IMR-90 (cell line): ENCODE data around the gene MS4A12. TPM values are rescaled to one million over a fixed set of nuclear protein-coding genes. Genes with fewer than 3 reads are reported as not detected.

Experiments used
- ATAC-seq: fragments of 200-7000 bp; cut with Tn5 transposase; 2 replicates; pipeline ENCODE4 v1.9.1; 2020; ENCODE audit warnings: low read depth, mild to moderate bottlenecking, moderate library complexity
- BruUV-seq: library from RNA; stranded (reverse); fragments of 400-500 nt; replicated peaks from 2 replicates; lab custom pipeline; 2021; lab: Mats Ljungman, UMichigan
- CTCF ChIA-PET: fragments of 300-600 bp; formaldehyde crosslinking; extraction: SDS; loops from one replicate; lab custom pipeline; 2021; ENCODE audit warnings: antibody characterized with exemption; lab: Yijun Ruan, JAX
- POLR2A ChIA-PET: fragments of 300-600 bp; sonication (Branson Sonifier 250); formaldehyde crosslinking; loops from one replicate; lab custom pipeline; 2022; ENCODE audit warnings: antibody characterized with exemption; ENCODE audit not compliant: unreplicated experiment; lab: Charles Lee
- DNase-seq: peaks from one replicate; pipeline ENCODE4 v3.0.0; 2013
- H2AFZ ChIP-seq: replicated peaks from 2 replicates; pipeline ENCODE3; 2013; ENCODE audit warnings: low read length, mild to moderate bottlenecking; ENCODE audit not compliant: poor library complexity
- H2AK5ac ChIP-seq: 2 replicates; pipeline ENCODE4 v1.6.1; 2013; ENCODE audit warnings: low read depth, low read length, inconsistent platforms
- H2AK9ac ChIP-seq: replicated peaks from 2 replicates; pipeline ENCODE3; 2013; ENCODE audit warnings: mild to moderate bottlenecking, low read depth, low read length, moderate library complexity; ENCODE audit not compliant: poor library complexity
- H2BK120ac ChIP-seq: 2 replicates; pipeline ENCODE4 v1.6.1; 2013; ENCODE audit warnings: low read depth, low read length, inconsistent platforms
- H2BK15ac ChIP-seq: 3 replicates; pipeline ENCODE4 v1.6.1; 2013; ENCODE audit warnings: low read depth, low read length, inconsistent platforms
- H2BK20ac ChIP-seq: 2 replicates; pipeline ENCODE4 v1.6.1; 2013; ENCODE audit warnings: low read depth, mild to moderate bottlenecking, inconsistent platforms, low read length, moderate library complexity
- H2BK5ac ChIP-seq: 2 replicates; pipeline ENCODE4 v1.6.1; 2013; ENCODE audit warnings: mild to moderate bottlenecking, low read depth, low read length, inconsistent platforms; ENCODE audit not compliant: poor library complexity, severe bottlenecking
- H3K14ac ChIP-seq: replicated peaks from 2 replicates; pipeline ENCODE4 v1.6.1; 2013; ENCODE audit warnings: low read depth, low read length, inconsistent platforms
- H3K18ac ChIP-seq: 2 replicates; pipeline ENCODE4 v1.6.1; 2013; ENCODE audit warnings: low read depth, low read length, control low read depth
- H3K23ac ChIP-seq: 2 replicates; pipeline ENCODE4 v1.6.1; 2013; ENCODE audit warnings: low read depth, low read length, inconsistent platforms
- H3K27ac ChIP-seq: 2 replicates; pipeline ENCODE4 v1.5.1; 2013; ENCODE audit warnings: mild to moderate bottlenecking, control low read depth, low read length; ENCODE audit not compliant: insufficient read depth
- H3K27me3 ChIP-seq: 2 replicates; pipeline ENCODE4 v1.6.1; 2013; ENCODE audit warnings: low read length; ENCODE audit not compliant: control insufficient read depth, insufficient read depth
- H3K36me3 ChIP-seq: 2 replicates; pipeline ENCODE4 v1.6.1; 2013; ENCODE audit warnings: low read length, mixed read lengths; ENCODE audit not compliant: control insufficient read depth, insufficient read depth
- H3K4ac ChIP-seq: 2 replicates; pipeline ENCODE4 v1.6.1; 2013; ENCODE audit warnings: low read depth, low read length, inconsistent platforms
- H3K4me1 ChIP-seq: 2 replicates; pipeline ENCODE4 v1.6.1; 2013; ENCODE audit warnings: low read length, mixed read lengths; ENCODE audit not compliant: control insufficient read depth, insufficient read depth
- H3K4me2 ChIP-seq: 2 replicates; pipeline ENCODE4 v1.6.1; 2013; ENCODE audit warnings: low read depth, mild to moderate bottlenecking, control low read depth, low read length, moderate library complexity
- H3K4me3 ChIP-seq: 2 replicates; pipeline ENCODE4 v1.5.1; 2013; ENCODE audit warnings: low read depth, mild to moderate bottlenecking, control low read depth, low read length, moderate library complexity; ENCODE audit not compliant: insufficient read depth
- H3K56ac ChIP-seq: 2 replicates; pipeline ENCODE4 v1.6.1; 2013; ENCODE audit warnings: low read length, inconsistent platforms; ENCODE audit not compliant: insufficient read depth; ENCODE audit errors: extremely low read depth
- H3K79me1 ChIP-seq, 2 experiments: 2 replicates each; pipeline ENCODE4 v1.6.1; 2013; ENCODE audit warnings: low read length in 2 of 2, inconsistent platforms in 1 of 2, low read depth in 1 of 2
- H3K9ac ChIP-seq: 2 replicates; pipeline ENCODE4 v1.6.1; 2013; ENCODE audit warnings: low read depth, low read length, control low read depth
- H3K9me1 ChIP-seq: 2 replicates; pipeline ENCODE4 v1.6.1; 2013; ENCODE audit warnings: low read length, inconsistent platforms; ENCODE audit not compliant: insufficient read depth
- H3K9me3 ChIP-seq: 2 replicates; pipeline ENCODE4 v1.6.1; 2013; ENCODE audit warnings: low read length; ENCODE audit not compliant: control insufficient read depth, insufficient read depth
- H4K20me1 ChIP-seq: 2 replicates; pipeline ENCODE4 v1.6.1; 2013; ENCODE audit warnings: low read length, inconsistent platforms; ENCODE audit not compliant: insufficient read depth
- H4K5ac ChIP-seq: 2 replicates; pipeline ENCODE4 v1.6.1; 2013; ENCODE audit warnings: mild to moderate bottlenecking, low read depth, low read length, control low read depth
- H4K8ac ChIP-seq, 2 experiments: 2 replicates each; pipeline ENCODE4 v1.6.1; 2013; ENCODE audit warnings: low read depth in 2 of 2, low read length in 2 of 2, control low read depth in 1 of 2, inconsistent platforms in 1 of 2
- H4K91ac ChIP-seq: 2 replicates; pipeline ENCODE4 v1.6.1; 2013; ENCODE audit warnings: low read depth, low read length, inconsistent platforms; ENCODE audit not compliant: insufficient read depth
- BHLHE40 ChIP-seq: fragments of 150-350 bp; IDR thresholded peaks from 2 replicates; pipeline ENCODE4 v1.6.1; 2016; ENCODE audit warnings: mild to moderate bottlenecking, low read depth, low read length
- CEBPB ChIP-seq: IDR thresholded peaks from 2 replicates; pipeline ENCODE4 v1.6.1; 2012; ENCODE audit warnings: low read depth, low read length, improper control_type of control experiment
- CHD1 ChIP-seq: IDR thresholded peaks from 2 replicates; pipeline ENCODE4 v1.6.1; 2012; ENCODE audit warnings: low read depth, low read length, improper control_type of control experiment
- FOS ChIP-seq: fragments of 150-350 bp; IDR thresholded peaks from 2 replicates; pipeline ENCODE4 v1.6.1; 2016; ENCODE audit warnings: low read depth, low read length
- MAFK ChIP-seq: IDR thresholded peaks from 2 replicates; pipeline ENCODE4 v1.6.1; 2012; ENCODE audit warnings: low read depth, low read length, improper control_type of control experiment
- MAZ ChIP-seq: IDR thresholded peaks from 2 replicates; pipeline ENCODE4 v1.6.1; 2012; ENCODE audit warnings: low read depth, mild to moderate bottlenecking, low read length, improper control_type of control experiment, moderate library complexity, borderline replicate concordance
- MXI1 ChIP-seq: IDR thresholded peaks from 2 replicates; pipeline ENCODE4 v1.6.1; 2012; ENCODE audit warnings: low read depth, mild to moderate bottlenecking, low read length, moderate library complexity, borderline replicate concordance
- NFE2L2 ChIP-seq: fragments of 150-350 bp; IDR thresholded peaks from 2 replicates; pipeline ENCODE4 v1.6.1; 2016; ENCODE audit warnings: low read depth, mild to moderate bottlenecking, low read length
- POLR2A ChIP-seq: IDR thresholded peaks from 2 replicates; pipeline ENCODE4 v1.6.1; 2012; ENCODE audit warnings: mild to moderate bottlenecking, low read depth, low read length
- RAD21 ChIP-seq: IDR thresholded peaks from 2 replicates; pipeline ENCODE4 v1.6.1; 2012; ENCODE audit warnings: low read length, improper control_type of control experiment
- RCOR1 ChIP-seq: IDR thresholded peaks from 2 replicates; pipeline ENCODE4 v1.6.1; 2012; ENCODE audit warnings: mild to moderate bottlenecking, low read length, improper control_type of control experiment; ENCODE audit not compliant: insufficient replicate concordance
- RFX5 ChIP-seq: IDR thresholded peaks from 2 replicates; pipeline ENCODE4 v1.8.0; 2012; ENCODE audit warnings: low read depth, mild to moderate bottlenecking, low read length, moderate library complexity
- SMC3 ChIP-seq: fragments of 150-350 bp; IDR thresholded peaks from 2 replicates; pipeline ENCODE4 v1.6.1; 2016; ENCODE audit warnings: low read depth, mild to moderate bottlenecking, antibody characterized with exemption, low read length, moderate library complexity
- WGBS, 2 experiments: methylation state at CpG; one replicate each; pipeline versions ENCODE4 v1.1.5 to v1.1.7; 2013; ENCODE audit warnings: missing lambda C conversion rate in 2 of 2; ENCODE audit not compliant: insufficient read length in 1 of 2; ENCODE audit errors: extremely low coverage in 2 of 2; 5-methylcytosine and 5-hydroxymethylcytosine counted together
- dilution Hi-C: fragments of 300-500 bp; cut with HindIII; formaldehyde crosslinking; loops from one replicate; pipeline ENCODE4 v1.14.3; 2018; ENCODE audit warnings: low sequenced_read_pairs; ENCODE audit not compliant: unreplicated experiment
- in situ Hi-C: fragments of 300-500 bp; cut with MboI; formaldehyde crosslinking; loops from 3 replicates; pipeline ENCODE4 v1.14.3; 2019; ENCODE audit warnings: low sequenced_read_pairs, inconsistent platforms, mixed read lengths
- intact Hi-C: fragments of 100-400 bp; cut with micrococcal nuclease; formaldehyde crosslinking; loops from 2 replicates; pipeline ENCODE4 v1.10.0; 2022
- polyA plus RNA-seq, 3 experiments: library from polyadenylated mRNA; depleted of rRNA; stranded (reverse); fragments of >200 nt; gene quantifications; 2 replicates each; pipeline ENCODE4 v1.2.3, GENCODE V29; 2012; ENCODE audit warnings: low replicate concordance in 1 of 3
- total RNA-seq: library from RNA; depleted of rRNA; stranded (reverse); fragments of >200 nt; gene quantifications from 2 replicates; pipeline ENCODE4 v1.2.3, GENCODE V29; 2012
- TF ChIP-seq, protein P1 (sequence below): fragments of 150-350 bp; IDR thresholded peaks from 2 replicates; pipeline ENCODE4 v1.6.1; 2016; ENCODE audit warnings: low read depth, mild to moderate bottlenecking, low read length, moderate library complexity, borderline replicate concordance

The MS4A12 gene
- total and polyA plus RNA-seq, 2 of the 4 experiments (the other 2 are of a cell fraction) = not detected

DNA sequence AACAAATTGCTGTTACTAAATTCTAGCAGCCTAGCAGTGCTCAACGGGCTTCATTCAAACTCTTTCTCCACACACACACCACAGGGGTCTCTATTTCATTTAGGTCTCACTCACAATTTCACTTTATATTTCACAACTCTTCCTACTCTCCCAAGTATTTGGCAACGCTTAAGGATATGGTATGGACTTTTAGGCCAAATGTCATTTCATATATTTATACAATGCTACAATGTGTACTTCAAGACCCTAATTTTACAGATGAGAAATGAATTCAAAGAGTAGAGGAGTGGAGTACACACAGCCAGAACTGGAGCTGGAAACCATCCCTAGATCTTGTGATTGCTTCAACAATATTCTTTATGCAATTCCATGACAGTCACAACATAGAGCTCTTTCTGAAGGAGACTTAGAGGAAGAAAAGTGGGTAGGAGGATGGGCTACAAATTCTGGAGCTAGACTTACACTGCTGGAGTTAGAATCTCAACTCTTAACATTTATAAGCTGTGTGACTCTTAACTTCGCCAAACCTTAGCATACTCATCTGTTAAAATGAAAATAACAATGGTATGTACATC is 20.2 kb downstream of the MS4A12 start:
- Histone ChIP-seq H3K9me3 (peaks cover 3% of the 10 kb centered on the region; the same call in 1 of the 2 replicates), H2AK9ac (no peak overlapping the region), H2AFZ (no peak overlapping the region), H3K27ac (no peak overlapping the region), H2BK15ac (no peak overlapping the region), H2BK20ac (no peak overlapping the region), H2AK5ac (no peak overlapping the region), H3K9ac (no peak overlapping the region), H4K8ac (no peak overlapping the region), H2BK5ac (no peak overlapping the region), H3K18ac (no peak overlapping the region), H3K36me3 (no peaks in the 10 kb centered on the region), H4K20me1 (no peaks in the 10 kb centered on the region), H2BK120ac (no peak overlapping the region), H3K79me1 (no peaks in the 10 kb centered on the region), H3K56ac (no peak overlapping the region), H3K9me1 (no peaks in the 10 kb centered on the region), H3K4me3 (no peak overlapping the region), H3K23ac (no peak overlapping the region), H3K14ac (no peak overlapping the region), H4K5ac (no peak overlapping the region), H3K4me2 (no peak overlapping the region), H3K27me3 (no peaks in the 10 kb centered on the region), H3K4me1 (no peaks in the 10 kb centered on the region), H3K4ac (no peak overlapping the region), H4K91ac (no peak overlapping the region)
- POLR2A ChIA-PET = no interaction called here
- in situ Hi-C loops = no loop called here
- TF ChIP-seq MAZ (no peak), POLR2A (no peak), RAD21 (no peak), CHD1 (no peak), MAFK (no peak), NFE2L2 (no peak), FOS (no peak), RCOR1 (no peak), RFX5 (no peak), SMC3 (no peak), MXI1 (no peak), CEBPB (no peak), BHLHE40 (no peak)
- TF ChIP-seq, protein P1, sequence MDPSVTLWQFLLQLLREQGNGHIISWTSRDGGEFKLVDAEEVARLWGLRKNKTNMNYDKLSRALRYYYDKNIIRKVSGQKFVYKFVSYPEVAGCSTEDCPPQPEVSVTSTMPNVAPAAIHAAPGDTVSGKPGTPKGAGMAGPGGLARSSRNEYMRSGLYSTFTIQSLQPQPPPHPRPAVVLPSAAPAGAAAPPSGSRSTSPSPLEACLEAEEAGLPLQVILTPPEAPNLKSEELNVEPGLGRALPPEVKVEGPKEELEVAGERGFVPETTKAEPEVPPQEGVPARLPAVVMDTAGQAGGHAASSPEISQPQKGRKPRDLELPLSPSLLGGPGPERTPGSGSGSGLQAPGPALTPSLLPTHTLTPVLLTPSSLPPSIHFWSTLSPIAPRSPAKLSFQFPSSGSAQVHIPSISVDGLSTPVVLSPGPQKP = no peak
- BruUV-seq = no TSS peak
- ATAC-seq (no peak), DNase-seq (no peak)
- intact Hi-C loops = no loop called here
- dilution Hi-C loops = no loop called here
- CTCF ChIA-PET = no interaction called here
- WGBS, 2 experiments = no CpG with 5 or more reads among the region's 3 CpGs
